ENCODE results near the gene RHEB. TPM values are rescaled to one million over a fixed set of nuclear protein-coding genes. Genes with fewer than 3 reads are reported as not detected.

The RHEB gene
- total RNA-seq, 1 experiment from 2014 or later: 203 TPM

DNA sequence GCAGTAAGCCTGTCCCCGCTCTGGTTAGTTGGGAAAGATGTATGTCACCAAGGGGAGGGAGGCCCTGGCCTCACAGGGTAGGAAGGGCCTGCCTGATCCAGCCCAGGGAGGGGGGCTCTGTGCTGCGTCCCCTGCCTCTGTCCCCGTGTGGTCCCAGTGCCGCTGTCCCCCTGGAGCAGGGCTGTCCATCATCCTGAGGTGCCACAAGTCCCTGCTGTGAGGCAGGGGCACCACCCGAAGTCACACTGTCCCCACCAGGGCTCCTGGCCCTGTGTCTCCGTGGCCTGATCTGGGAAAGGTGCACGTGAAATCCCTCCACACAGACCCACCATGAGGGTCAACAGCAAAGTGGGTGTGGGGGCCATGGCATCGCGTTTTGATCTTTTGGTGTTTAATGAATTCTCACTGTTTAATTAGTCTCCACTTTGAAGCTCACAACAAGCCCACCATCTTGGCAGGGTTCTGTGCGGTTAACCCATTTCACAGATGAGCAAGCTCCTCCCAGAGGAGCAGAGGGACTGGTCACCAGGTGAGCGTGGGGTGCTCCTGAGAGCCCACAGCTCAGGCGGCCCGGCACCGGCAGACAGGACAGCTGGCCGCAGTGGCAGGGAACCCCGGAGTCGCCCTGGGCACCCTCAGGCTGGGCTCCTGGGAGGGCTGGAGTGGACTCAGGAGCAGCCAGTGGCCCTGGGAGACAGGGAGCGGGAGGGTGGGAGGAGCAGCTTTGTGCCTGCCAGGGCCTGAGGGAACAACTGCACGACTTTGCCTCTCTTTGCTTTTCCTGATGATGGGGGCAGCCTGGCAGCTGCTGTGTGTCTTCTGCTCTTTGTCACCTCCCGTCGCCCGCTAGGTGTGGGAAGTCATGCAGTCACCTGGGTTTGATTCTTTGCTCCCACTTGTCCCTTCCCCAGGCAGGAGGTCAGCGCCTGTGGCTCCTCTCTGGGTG, 67.8 kb downstream of the RHEB start:
- no peak overlapping the region for H3K4me3 ChIP-seq
- no peaks in the 10 kb centered on the region for H3K27me3 ChIP-seq (replicated peaks)
- no peak overlapping the region for H3K27ac ChIP-seq
- H3K9me3 ChIP-seq (replicated peaks): no peaks in the 10 kb centered on the region
- DNase-seq (ENCODE audit: low read depth in 1 of 2, low spot score in 2 of 2): no peak
- peaks cover 8% of the 10 kb centered on the region; the same call in 1 of the 2 replicates for H3K4me1 ChIP-seq (replicated peaks)
- H3K36me3 ChIP-seq: no peaks in the 10 kb centered on the region

DNA sequence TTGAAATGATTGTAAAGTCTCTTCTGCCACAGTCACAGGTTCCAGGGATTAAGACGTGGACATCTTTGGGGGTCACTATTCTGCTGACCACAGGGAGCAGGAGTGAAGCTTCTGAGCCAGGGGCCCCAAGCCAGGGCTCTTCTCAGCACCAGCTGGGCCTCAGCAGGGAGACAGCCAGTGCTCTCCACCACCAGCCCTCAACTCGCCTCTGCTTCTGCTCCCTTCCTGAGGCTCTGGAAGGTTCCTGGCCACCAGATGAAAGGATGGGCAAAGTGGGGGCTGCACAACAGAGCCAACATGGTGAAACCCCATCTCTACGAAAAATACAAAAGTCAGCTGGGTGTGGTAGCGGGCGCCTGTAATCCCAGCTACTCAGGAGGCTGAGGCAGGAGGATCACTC, 68.5 kb downstream of the RHEB start:
- no peak overlapping the region for H3K27ac ChIP-seq
- no peak overlapping the region for H3K4me3 ChIP-seq
- DNase-seq (ENCODE audit: low read depth in 1 of 2, low spot score in 2 of 2): no peak

DNA sequence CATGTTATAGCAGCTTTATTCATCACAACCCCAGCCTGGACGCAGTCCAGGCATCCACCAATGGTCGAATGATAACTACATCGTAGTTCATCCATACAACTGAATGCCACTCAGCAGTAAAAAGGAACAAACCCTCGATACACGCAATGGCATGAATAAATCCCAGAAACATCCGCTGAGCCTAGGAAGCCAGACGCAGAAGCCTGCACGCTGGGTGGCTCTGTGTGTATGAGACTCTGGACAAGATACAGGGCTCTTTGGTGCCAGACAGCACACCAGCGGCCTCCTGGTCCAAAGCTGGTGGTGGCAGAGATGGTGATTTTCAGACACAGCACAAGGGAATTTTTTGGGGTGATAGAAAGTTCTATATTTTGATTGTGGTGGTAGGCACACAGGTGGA, 69.7 kb downstream of the RHEB start:
- Histone ChIP-seq H3K27ac (no peak overlapping the region), H3K9me3 (replicated peaks) (no peaks in the 10 kb centered on the region), H3K4me1 (replicated peaks) (peaks cover 8% of the 10 kb centered on the region; the same call in 1 of the 2 replicates), H3K36me3 (no peaks in the 10 kb centered on the region), H3K27me3 (replicated peaks) (no peaks in the 10 kb centered on the region), H3K4me3 (no peak overlapping the region)
- no peak for DNase-seq (ENCODE audit: low read depth in 1 of 2, low spot score in 2 of 2)

More for the DNA sequence above, 68.5 kb downstream of the RHEB start:
- H3K36me3 ChIP-seq: no peaks in the 10 kb centered on the region
- H3K27me3 ChIP-seq (replicated peaks): no peaks in the 10 kb centered on the region
- no peaks in the 10 kb centered on the region for H3K9me3 ChIP-seq (replicated peaks)
- H3K4me1 ChIP-seq (replicated peaks): peaks cover 8% of the 10 kb centered on the region; the same call in 1 of the 2 replicates

DNA sequence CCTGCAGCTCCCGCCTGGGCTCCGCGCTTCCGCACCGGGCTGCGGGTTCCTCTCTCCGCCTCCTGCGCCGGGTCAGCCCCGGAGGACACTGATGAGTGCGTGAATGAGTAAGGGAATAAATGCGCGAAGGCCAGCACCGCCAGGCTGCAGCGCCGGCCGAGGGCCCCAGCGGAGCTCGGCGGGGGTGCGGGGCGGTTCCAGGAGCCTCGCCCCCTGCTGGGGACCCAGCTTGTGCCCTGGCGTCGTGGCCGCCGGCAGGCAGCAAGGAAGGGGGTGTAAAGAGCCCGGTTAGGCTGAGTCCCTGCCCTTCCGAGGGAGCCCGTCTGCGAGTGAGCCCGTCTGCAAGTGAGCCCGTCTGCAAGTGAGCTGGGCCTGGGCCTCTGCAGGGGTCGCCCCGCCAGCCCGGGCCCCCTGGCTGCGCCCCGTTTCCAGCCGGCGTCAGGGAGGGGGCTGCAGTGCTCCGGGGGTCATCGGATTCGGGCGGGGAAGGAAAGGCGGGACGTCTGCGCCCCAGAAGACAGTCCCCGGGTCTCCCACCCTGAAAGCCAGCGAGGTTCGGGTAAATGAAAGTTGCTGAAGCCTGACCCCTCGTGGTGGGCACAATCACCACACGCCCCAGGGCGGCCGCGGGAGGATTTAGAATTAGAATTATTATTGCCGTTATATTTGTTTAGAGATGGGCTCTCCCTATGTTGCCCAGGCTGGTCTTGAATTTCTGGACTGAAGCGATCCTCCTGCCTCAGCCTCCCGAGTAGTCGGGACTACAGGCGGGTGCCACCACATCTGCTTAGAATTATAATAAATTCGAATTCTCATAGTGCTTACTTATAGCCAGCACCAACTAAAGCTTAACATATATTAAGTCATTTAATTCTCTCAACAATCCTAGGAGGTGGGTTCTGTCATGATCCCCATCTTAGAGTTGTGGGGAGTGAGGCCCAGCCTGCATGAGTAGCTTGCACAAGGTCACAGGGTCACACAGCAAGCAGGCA, 71.1 kb downstream of the RHEB start:
- Histone ChIP-seq H3K4me1 (replicated peaks) (peaks cover 8% of the 10 kb centered on the region; the same call in 1 of the 2 replicates), H3K36me3 (no peaks in the 10 kb centered on the region), H3K4me3 (peak overlapping the region; percentile 32), H3K27ac (no peak overlapping the region), H3K27me3 (replicated peaks) (no peaks in the 10 kb centered on the region), H3K9me3 (replicated peaks) (no peaks in the 10 kb centered on the region)
- DNase-seq (ENCODE audit: low read depth in 1 of 2, low spot score in 2 of 2): peak; percentile 56 to 69

DNA sequence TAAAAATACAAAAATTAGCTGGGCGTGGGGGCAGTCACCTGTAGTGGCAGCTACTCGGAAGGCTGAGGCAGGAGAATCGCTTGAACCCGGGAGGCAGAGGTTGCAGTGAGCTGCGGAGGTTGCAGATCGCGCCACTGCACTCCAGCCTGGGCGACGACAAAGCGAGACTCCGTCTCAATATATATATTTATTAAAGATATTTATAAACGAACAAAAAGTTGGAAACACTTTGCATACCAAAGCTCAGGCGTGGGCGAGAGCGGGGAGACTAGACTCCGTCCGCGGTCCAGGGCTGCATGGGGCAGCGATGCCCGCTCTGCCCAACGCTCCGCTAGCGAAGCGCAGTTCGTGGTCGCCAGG, 71.8 kb downstream of the RHEB start:
- Histone ChIP-seq H3K4me1 (replicated peaks) (peaks cover 8% of the 10 kb centered on the region; the same call in 1 of the 2 replicates), H3K27ac (no peak overlapping the region), H3K27me3 (replicated peaks) (no peaks in the 10 kb centered on the region), H3K36me3 (no peaks in the 10 kb centered on the region), H3K4me3 (no peak overlapping the region), H3K9me3 (replicated peaks) (no peaks in the 10 kb centered on the region)
- no peak for DNase-seq (ENCODE audit: low read depth in 1 of 2, low spot score in 2 of 2)

DNA sequence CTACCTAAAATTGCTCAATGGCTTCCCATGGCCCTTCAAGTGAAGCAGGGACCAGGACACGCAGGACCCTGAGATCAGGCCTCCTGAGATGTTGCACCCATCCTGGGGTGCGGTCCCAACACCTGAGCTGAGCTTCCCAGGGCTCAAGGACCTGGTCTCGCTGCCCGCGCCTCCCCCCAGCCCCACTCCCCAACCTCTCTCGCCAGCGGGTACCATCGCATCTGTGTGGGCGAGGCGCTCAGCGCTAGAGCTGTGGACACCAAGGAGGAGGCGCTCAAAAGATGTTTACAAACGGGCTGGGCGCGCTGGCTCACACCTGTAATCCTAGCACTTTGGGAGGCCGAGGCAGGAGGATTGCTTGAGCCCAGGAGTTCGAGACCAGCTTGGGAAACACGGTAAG, 72.4 kb downstream of the RHEB start:
- no peak overlapping the region for H3K4me3 ChIP-seq
- peaks cover 8% of the 10 kb centered on the region; the same call in 1 of the 2 replicates for H3K4me1 ChIP-seq (replicated peaks)
- no peaks in the 10 kb centered on the region for H3K27me3 ChIP-seq (replicated peaks)
- no peak for DNase-seq (ENCODE audit: low read depth in 1 of 2, low spot score in 2 of 2)
- no peaks in the 10 kb centered on the region for H3K9me3 ChIP-seq (replicated peaks)
- no peak overlapping the region for H3K27ac ChIP-seq
- no peaks in the 10 kb centered on the region for H3K36me3 ChIP-seq

DNA sequence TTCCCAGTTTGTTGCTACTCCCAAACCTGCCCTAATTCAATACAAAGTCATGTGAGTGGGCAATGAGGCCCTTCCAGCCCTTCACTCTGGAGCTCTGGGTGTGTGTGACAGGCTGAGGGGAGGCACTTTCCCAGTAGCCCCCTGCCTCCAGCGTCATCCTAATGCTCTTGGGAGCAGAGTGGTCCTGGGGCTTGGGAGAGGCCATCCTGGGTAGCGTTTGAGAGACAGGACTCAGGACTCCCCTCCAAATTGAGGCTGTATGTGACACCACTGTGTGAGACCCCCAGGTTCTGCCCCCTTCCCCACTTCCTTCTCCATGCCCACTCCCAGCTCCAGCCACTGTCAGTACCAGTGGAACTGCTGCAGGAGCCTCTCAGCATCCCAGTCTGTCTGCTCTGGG, 73.3 kb downstream of the RHEB start:
- Histone ChIP-seq H3K4me3 (no peak overlapping the region), H3K27ac (no peak overlapping the region), H3K36me3 (no peaks in the 10 kb centered on the region), H3K4me1 (replicated peaks) (peaks cover 8% of the 10 kb centered on the region; the same call in 1 of the 2 replicates), H3K27me3 (replicated peaks) (no peaks in the 10 kb centered on the region), H3K9me3 (replicated peaks) (no peaks in the 10 kb centered on the region)
- DNase-seq (ENCODE audit: low read depth in 1 of 2, low spot score in 2 of 2): no peak

DNA sequence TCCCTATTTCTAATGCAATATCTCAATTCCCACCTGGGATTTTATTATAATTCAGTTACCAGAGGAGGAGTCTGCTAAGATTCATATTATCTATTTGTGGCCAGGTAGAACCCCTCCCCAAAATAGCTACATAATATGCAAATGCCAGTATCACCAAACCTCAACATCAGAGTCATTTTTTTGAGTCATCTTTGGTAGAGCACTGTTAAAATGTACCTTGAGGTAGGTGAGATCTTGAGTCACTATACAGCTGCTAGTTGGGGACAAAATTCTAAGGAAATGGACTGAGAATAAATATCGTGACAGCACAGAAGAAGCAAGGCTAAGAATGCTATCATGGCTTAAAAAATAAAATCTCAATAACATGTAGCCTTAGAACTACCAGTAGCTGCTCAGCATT, 75.1 kb downstream of the RHEB start:
- Histone ChIP-seq H3K36me3 (no peaks in the 10 kb centered on the region), H3K4me1 (replicated peaks) (peaks cover 8% of the 10 kb centered on the region; the same call in 1 of the 2 replicates), H3K27me3 (replicated peaks) (no peaks in the 10 kb centered on the region), H3K4me3 (no peak overlapping the region), H3K27ac (no peak overlapping the region), H3K9me3 (replicated peaks) (no peaks in the 10 kb centered on the region)
- DNase-seq (ENCODE audit: low read depth in 1 of 2, low spot score in 2 of 2): no peak

DNA sequence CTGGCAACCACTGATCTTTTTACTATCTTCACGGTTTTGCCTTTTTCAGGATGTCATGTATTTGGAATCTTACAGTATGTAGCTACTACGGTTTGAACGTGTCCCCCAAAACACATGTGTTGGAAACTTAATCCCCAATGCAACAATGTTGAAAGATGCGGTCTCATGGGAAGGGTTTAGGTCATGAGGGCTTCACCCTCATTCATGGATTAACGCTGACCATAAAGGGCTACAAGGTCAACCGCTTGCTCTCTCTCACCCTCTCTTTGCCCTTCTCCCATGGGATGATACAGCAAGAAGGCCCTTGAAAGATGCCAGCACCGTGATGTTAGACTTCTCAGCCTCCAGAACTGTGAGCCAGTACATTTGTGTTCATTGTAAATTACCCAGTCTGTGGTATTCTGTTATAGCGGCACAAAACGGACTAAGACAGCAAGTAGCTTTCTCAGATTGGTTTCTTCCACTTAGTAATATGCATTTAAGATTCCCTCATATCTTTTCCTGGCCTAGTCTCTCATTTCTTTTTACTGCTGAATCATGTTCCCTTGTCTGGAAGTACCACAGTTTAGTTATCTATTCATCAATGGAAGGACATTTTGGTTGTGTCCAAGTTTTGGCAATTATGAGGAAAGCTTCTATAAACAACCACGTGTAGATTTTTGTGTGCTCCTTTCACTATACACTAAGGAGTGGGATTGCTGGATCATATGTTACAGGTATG, 76.8 kb downstream of the RHEB start:
- H3K4me1 ChIP-seq (replicated peaks): no peaks in the 10 kb centered on the region
- no peak overlapping the region for H3K27ac ChIP-seq
- H3K36me3 ChIP-seq: no peaks in the 10 kb centered on the region
- no peak for DNase-seq (ENCODE audit: low read depth in 1 of 2, low spot score in 2 of 2)
- H3K9me3 ChIP-seq (replicated peaks): no peaks in the 10 kb centered on the region
- no peak overlapping the region for H3K4me3 ChIP-seq
- no peaks in the 10 kb centered on the region for H3K27me3 ChIP-seq (replicated peaks)

DNA sequence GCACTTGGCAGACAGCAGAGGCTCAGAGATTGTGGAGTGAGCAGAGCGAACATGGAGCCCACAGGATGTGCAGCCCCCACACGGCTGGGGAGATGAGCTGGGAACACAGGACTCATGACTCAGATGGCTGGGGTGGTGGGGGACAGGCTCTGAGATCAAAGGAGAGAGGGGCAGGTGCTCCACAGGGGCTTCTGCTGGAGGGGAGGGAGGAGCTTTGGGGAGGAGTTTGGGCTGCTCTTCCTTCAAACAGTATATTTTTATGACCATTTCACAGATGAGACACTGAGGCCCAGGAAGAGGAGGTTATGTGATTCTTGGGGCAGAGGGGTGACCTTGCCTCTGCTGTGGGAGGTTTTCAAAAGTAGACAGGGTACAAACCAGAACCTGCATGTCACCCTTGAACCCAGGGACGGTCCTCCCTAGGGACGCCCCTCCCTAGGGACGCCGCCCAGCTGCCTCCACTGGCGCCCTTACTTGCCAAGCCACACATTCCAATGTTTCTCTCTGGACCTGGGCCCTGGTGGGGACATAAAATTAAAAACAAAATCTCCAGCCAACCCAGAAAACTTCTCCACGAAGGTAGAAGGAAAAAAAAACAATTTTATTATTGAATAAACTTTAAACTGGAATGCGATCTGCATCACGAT, 78.8 kb downstream of the RHEB start:
- H3K27ac ChIP-seq: no peak overlapping the region
- H3K4me3 ChIP-seq: no peak overlapping the region
- H3K27me3 ChIP-seq (replicated peaks): no peaks in the 10 kb centered on the region
- no peaks in the 10 kb centered on the region for H3K36me3 ChIP-seq
- no peak for DNase-seq (ENCODE audit: low read depth in 1 of 2, low spot score in 2 of 2)
- no peaks in the 10 kb centered on the region for H3K9me3 ChIP-seq (replicated peaks)
- H3K4me1 ChIP-seq (replicated peaks): no peaks in the 10 kb centered on the region

DNA sequence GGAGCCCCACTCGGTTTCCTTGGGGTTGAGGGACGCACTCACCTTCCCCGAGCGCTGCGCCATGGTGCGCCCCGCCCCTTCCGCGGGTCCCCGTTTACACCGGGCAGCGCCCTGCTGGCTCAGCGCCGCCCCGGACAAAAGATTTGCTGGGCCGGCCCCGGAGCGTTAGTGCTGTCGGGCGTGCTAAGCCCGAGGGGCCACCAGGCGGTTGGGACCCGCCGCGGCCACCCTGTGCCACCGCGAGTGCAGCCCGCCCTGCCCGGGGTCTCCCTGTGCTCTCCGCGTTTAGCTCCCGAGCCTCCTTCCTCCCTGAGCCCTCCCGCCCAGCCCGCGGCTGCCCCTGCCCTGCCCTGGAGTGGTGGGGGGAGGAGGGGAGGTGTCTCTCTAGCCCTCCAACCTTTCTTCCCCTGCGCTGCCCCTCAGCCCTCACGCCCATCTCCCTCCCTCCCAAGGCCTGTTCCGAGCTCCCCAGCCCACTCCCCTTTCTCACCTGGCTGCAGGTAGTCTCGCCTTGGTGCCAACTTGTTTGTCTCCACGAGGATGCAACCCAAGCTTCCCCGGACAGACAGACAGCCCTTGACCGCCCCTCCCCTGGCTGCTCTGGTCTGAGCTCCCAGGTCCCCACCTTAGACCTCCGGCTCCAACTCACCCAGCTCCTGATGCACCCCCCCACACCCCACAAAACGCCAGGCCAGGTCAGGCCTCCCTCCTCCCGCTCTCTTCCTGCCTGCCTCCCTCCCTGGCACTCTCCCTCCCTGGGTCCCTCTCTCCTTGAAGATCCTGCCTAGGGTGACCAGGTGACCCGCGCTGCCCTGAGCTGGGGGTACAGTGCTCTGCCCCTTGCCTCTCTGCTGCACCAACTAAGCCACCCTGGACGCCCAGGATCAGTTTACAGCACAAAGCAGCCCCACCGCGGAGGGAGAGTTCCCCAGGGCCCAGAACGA, 79.6 kb downstream of the RHEB start, which contains the start of gene CRYGN:
Gene CRYGN, minus strand, starts transcription at position 287 of the 944 bp plus-strand sequence. Its CDS starts 224 bp downstream, at position 63.
- H3K27me3 ChIP-seq (replicated peaks): no peaks in the 10 kb centered on the region
- H3K4me1 ChIP-seq (replicated peaks): no peaks in the 10 kb centered on the region
- no peak for DNase-seq (ENCODE audit: low read depth in 1 of 2, low spot score in 2 of 2)
- no peak within 1 kb of the TSS for H3K27ac ChIP-seq
- no peak within 1 kb of the TSS for H3K4me3 ChIP-seq
- no peaks in the 10 kb centered on the region for H3K36me3 ChIP-seq
- H3K9me3 ChIP-seq (replicated peaks): no peaks in the 10 kb centered on the region
